Astrocyte (in vitro differentiated cells and primary cell): ENCODE results near the gene WDR89. TPM values are rescaled to one million over a fixed set of nuclear protein-coding genes. Genes with fewer than 3 reads are reported as not detected.
"Not testable (repeated sequence)": the region's sequence is repeated elsewhere in the genome, so short reads cannot be mapped to it uniquely, and the experiment has no call there.

ENCODE experiments used
- DNase-seq: peaks from one replicate; pipeline ENCODE4 v3.0.0-alpha.2; 2010; ENCODE audit warnings: low read depth
- FAIRE-seq: peaks from 2 replicates; lab custom pipeline; 2011; peaks lifted over from hg19 to GRCh38; lab: Jason Lieb, UNC
- H2AFZ ChIP-seq: 2 replicates; pipeline ENCODE4 v1.6.0; 2012; ENCODE audit warnings: low read depth, low read length, inconsistent platforms
- H3K27ac ChIP-seq: 2 replicates; pipeline ENCODE4 v1.5.1; 2011; ENCODE audit warnings: low read depth, low read length, inconsistent platforms
- H3K27me3 ChIP-seq: 2 replicates; pipeline ENCODE4 v1.6.0; 2011; ENCODE audit warnings: low read length, inconsistent platforms; ENCODE audit not compliant: insufficient read depth
- H3K36me3 ChIP-seq: 2 replicates; pipeline ENCODE4 v1.5.1; 2011; ENCODE audit warnings: low read length, inconsistent platforms; ENCODE audit not compliant: insufficient read depth
- H3K4me1 ChIP-seq: 2 replicates; pipeline ENCODE4 v1.5.1; 2011; ENCODE audit warnings: low read length, inconsistent platforms; ENCODE audit not compliant: insufficient read depth
- H3K4me2 ChIP-seq: 2 replicates; pipeline ENCODE4 v1.6.0; 2012; ENCODE audit warnings: low read length, inconsistent platforms
- H3K4me3 ChIP-seq: 2 replicates; pipeline ENCODE4 v1.5.1; 2011; ENCODE audit warnings: low read depth, mild to moderate bottlenecking, low read length, inconsistent platforms; ENCODE audit not compliant: insufficient read depth
- H3K79me2 ChIP-seq: 2 replicates; pipeline ENCODE4 v1.6.0; 2012; ENCODE audit warnings: mild to moderate bottlenecking, low read length, inconsistent platforms; ENCODE audit not compliant: insufficient read depth
- H3K9ac ChIP-seq: 2 replicates; pipeline ENCODE4 v1.6.0; 2012; ENCODE audit warnings: mild to moderate bottlenecking, low read length, inconsistent platforms
- H3K9me3 ChIP-seq: 2 replicates; pipeline ENCODE4 v1.5.1; 2012; ENCODE audit warnings: low read depth, mild to moderate bottlenecking, low read length, inconsistent platforms; ENCODE audit not compliant: insufficient read depth
- H4K20me1 ChIP-seq: 2 replicates; pipeline ENCODE4 v1.6.0; 2012; ENCODE audit warnings: low read length, inconsistent platforms; ENCODE audit not compliant: insufficient read depth
- H3K27ac Mint-ChIP-seq: one replicate; pipeline ENCODE4 v1.8.0; 2021; ENCODE audit warnings: mild to moderate bottlenecking, mixed read lengths; ENCODE audit not compliant: unreplicated experiment
- H3K27me3 Mint-ChIP-seq: one replicate; pipeline ENCODE4 v1.8.0; 2021; ENCODE audit warnings: low read depth, mixed read lengths; ENCODE audit not compliant: unreplicated experiment
- H3K36me3 Mint-ChIP-seq: one replicate; pipeline ENCODE4 v1.8.0; 2021; ENCODE audit warnings: low read depth, mixed read lengths; ENCODE audit not compliant: unreplicated experiment
- H3K4me1 Mint-ChIP-seq: one replicate; pipeline ENCODE4 v1.8.0; 2021; ENCODE audit warnings: low read depth, mixed read lengths; ENCODE audit not compliant: unreplicated experiment
- H3K4me3 Mint-ChIP-seq: one replicate; pipeline ENCODE4 v1.8.0; 2021; ENCODE audit warnings: mild to moderate bottlenecking, moderate library complexity, mixed read lengths; ENCODE audit not compliant: unreplicated experiment
- H3K9me3 Mint-ChIP-seq: one replicate; pipeline ENCODE4 v1.8.0; 2021; ENCODE audit warnings: mild to moderate bottlenecking, mixed read lengths; ENCODE audit not compliant: unreplicated experiment
- EZH2 ChIP-seq: IDR thresholded peaks from 2 replicates; pipeline ENCODE4 v1.6.1; 2012; ENCODE audit warnings: mild to moderate bottlenecking, low read length, inconsistent platforms; ENCODE audit not compliant: insufficient read depth
- total RNA-seq: library from RNA; stranded (reverse); gene quantifications from 2 replicates; pipeline ENCODE4 v1.2.1, GENCODE V29; 2021
- TF ChIP-seq, protein P1 (sequence below): IDR thresholded peaks from 2 replicates; pipeline ENCODE4 v1.5.1; 2011; ENCODE audit warnings: low read depth, mild to moderate bottlenecking, inconsistent platforms, low read length, moderate library complexity; ENCODE audit not compliant: insufficient read depth

Gene WDR89
- total RNA-seq, 1 donor from 2014 or later, result 15.0 TPM

DNA sequence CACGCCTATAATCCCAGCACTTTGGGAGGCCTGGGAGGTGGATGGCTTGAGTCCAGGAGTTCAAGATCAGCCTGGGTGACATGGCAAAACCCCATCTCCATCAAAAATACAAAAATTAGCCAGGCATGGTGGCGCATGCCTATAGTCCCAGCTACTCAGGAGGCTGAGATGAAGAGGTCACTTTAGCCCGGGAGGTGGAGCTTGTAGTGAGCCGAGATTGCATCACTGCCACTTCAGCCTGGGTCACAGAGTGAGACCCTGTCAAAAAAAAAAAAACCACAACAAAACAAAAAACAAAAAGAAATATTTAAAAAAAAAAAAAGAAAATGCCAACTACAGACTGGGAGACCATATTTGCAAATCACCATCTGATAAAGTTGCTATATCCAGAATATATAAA, 17.5 kb downstream of the WDR89 start:
- H3K4me3 Mint-ChIP-seq, result no peak overlapping the region
- no peak overlapping the region for H2AFZ ChIP-seq
- peaks cover 5% of the 10 kb centered on the region for H3K4me1 Mint-ChIP-seq
- no peak for DNase-seq
- peaks cover 11% of the 10 kb centered on the region for H3K79me2 ChIP-seq
- H3K4me1 ChIP-seq, result no peaks in the 10 kb centered on the region
- no peak overlapping the region for H3K27ac Mint-ChIP-seq
- H3K27me3 ChIP-seq, result no peaks in the 10 kb centered on the region
- H3K36me3 Mint-ChIP-seq, result peaks cover 5% of the 10 kb centered on the region
- no peaks in the 10 kb centered on the region for H3K9me3 Mint-ChIP-seq
- H3K9ac ChIP-seq, result no peak overlapping the region
- H3K36me3 ChIP-seq, result no peaks in the 10 kb centered on the region
- peaks cover 8% of the 10 kb centered on the region for H4K20me1 ChIP-seq
- TF ChIP-seq, protein P1, sequence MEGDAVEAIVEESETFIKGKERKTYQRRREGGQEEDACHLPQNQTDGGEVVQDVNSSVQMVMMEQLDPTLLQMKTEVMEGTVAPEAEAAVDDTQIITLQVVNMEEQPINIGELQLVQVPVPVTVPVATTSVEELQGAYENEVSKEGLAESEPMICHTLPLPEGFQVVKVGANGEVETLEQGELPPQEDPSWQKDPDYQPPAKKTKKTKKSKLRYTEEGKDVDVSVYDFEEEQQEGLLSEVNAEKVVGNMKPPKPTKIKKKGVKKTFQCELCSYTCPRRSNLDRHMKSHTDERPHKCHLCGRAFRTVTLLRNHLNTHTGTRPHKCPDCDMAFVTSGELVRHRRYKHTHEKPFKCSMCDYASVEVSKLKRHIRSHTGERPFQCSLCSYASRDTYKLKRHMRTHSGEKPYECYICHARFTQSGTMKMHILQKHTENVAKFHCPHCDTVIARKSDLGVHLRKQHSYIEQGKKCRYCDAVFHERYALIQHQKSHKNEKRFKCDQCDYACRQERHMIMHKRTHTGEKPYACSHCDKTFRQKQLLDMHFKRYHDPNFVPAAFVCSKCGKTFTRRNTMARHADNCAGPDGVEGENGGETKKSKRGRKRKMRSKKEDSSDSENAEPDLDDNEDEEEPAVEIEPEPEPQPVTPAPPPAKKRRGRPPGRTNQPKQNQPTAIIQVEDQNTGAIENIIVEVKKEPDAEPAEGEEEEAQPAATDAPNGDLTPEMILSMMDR, result no peak
- no peak for TF ChIP-seq EZH2
- H3K27me3 Mint-ChIP-seq, result no peaks in the 10 kb centered on the region
- H3K4me3 ChIP-seq, result no peak overlapping the region
- no peak overlapping the region for H3K4me2 ChIP-seq
- no peak overlapping the region for H3K27ac ChIP-seq
- no peak for FAIRE-seq
- no peaks in the 10 kb centered on the region for H3K9me3 ChIP-seq

DNA sequence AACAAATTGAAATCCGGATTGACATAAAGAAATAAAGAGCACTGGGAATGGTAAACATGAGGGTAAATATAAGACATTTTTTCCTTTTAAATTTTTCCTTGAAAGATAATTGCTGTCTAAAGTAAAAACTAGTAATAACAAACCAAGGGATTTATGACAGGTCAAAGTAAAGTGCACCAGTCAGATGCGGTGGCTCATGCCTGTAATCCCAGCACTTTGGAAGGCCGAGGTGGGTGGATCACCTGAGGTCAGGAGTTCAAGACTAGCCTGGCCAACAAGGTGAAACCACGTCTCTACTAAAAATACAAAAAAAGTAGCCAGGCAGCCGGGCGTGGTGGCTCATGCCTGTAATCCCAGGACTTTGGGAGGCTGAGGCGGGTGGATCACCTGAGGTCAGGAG, 19.7 kb downstream of the WDR89 start:
- not testable (repeated sequence) for DNase-seq, H3K27me3 ChIP-seq, H3K4me3 ChIP-seq, H3K27ac ChIP-seq, H3K9ac ChIP-seq, H3K4me3 Mint-ChIP-seq, H3K4me1 Mint-ChIP-seq, H3K9me3 Mint-ChIP-seq, H3K4me1 ChIP-seq, H3K36me3 ChIP-seq, H3K9me3 ChIP-seq, H2AFZ ChIP-seq, H3K27ac Mint-ChIP-seq, H3K27me3 Mint-ChIP-seq, H3K36me3 Mint-ChIP-seq, FAIRE-seq, H3K4me2 ChIP-seq
- Histone ChIP-seq H3K79me2 (peaks cover 27% of the 10 kb centered on the region), H4K20me1 (peaks cover 20% of the 10 kb centered on the region)

DNA sequence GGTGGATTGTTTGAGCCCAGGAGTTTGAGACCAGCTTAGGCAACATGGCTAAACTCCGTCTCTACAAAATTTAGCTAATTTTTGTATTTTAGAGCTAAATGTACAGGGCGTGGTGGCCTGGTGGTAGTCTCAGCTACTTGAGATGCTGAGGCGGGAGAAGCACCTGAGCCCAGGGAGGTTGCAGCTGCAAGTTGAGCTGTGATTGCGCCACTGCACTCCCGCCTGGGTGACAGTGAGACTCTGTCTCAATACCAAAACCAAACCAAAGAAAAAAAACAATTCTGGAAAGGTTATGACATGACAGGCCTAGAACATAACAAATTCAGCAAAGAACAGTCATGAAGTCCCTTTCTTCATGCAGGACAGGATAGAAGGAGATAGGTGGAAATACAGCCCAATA, 25.7 kb downstream of the WDR89 start:
- no peak for TF ChIP-seq EZH2
- TF ChIP-seq, protein P1, result no peak
- no peak overlapping the region for H3K4me3 ChIP-seq
- H3K9ac ChIP-seq, result no peak overlapping the region
- H3K36me3 ChIP-seq, result no peaks in the 10 kb centered on the region
- no peaks in the 10 kb centered on the region for H3K9me3 Mint-ChIP-seq
- H3K79me2 ChIP-seq, result peaks cover 46% of the 10 kb centered on the region
- no peak overlapping the region for H3K27ac Mint-ChIP-seq
- H3K4me1 ChIP-seq, result peaks cover 5% of the 10 kb centered on the region
- H3K27me3 ChIP-seq, result no peaks in the 10 kb centered on the region
- no peaks in the 10 kb centered on the region for H3K9me3 ChIP-seq
- H3K27me3 Mint-ChIP-seq, result no peaks in the 10 kb centered on the region
- peaks cover 3% of the 10 kb centered on the region for H3K36me3 Mint-ChIP-seq
- no peak overlapping the region for H3K27ac ChIP-seq
- DNase-seq (no peak), FAIRE-seq (no peak)
- H2AFZ ChIP-seq, result no peak overlapping the region
- no peak overlapping the region for H3K4me2 ChIP-seq
- H3K4me1 Mint-ChIP-seq, result peaks cover 14% of the 10 kb centered on the region
- peaks cover 13% of the 10 kb centered on the region for H4K20me1 ChIP-seq
- no peak overlapping the region for H3K4me3 Mint-ChIP-seq
